Lower lobe of right lung (tissue), 2 donors: ENCODE results near the gene NPB. TPM values are rescaled to one million over a fixed set of nuclear protein-coding genes. Genes with fewer than 3 reads are reported as not detected.

Experiments
- ATAC-seq, 2 donors: fragments of 200-7000 bp; cut with Tn5 transposase; one replicate each; pipeline ENCODE4 v1.9.1; 2020 to 2022; ENCODE audit warnings: mild to moderate bottlenecking in 2 of 2, moderate library complexity in 2 of 2
- DNase-seq: peaks from one replicate; pipeline ENCODE4 v3.0.0-alpha.2; 2020
- H3K27ac ChIP-seq: fragments of 200-600 bp; one replicate; pipeline ENCODE4 v1.8.0; 2022
- H3K27me3 ChIP-seq: fragments of 200-600 bp; one replicate; pipeline ENCODE4 v1.8.0; 2022; ENCODE audit warnings: low read depth
- H3K36me3 ChIP-seq: fragments of 200-600 bp; one replicate; pipeline ENCODE4 v1.8.0; 2022; ENCODE audit warnings: mild to moderate bottlenecking
- H3K4me1 ChIP-seq: fragments of 200-600 bp; one replicate; pipeline ENCODE4 v1.8.0; 2022
- H3K4me3 ChIP-seq: fragments of 200-600 bp; one replicate; pipeline ENCODE4 v1.8.0; 2022; ENCODE audit warnings: mild to moderate bottlenecking
- H3K9me3 ChIP-seq: fragments of 200-600 bp; one replicate; pipeline ENCODE4 v1.8.0; 2022
- CTCF ChIP-seq: fragments of 200-600 bp; IDR thresholded peaks from one replicate; pipeline ENCODE4 v1.8.0; 2022; ENCODE audit warnings: antibody characterized with exemption, mild to moderate bottlenecking
- intact Hi-C: fragments of 100-400 bp; cut with DNase I; formaldehyde crosslinking; loops from one replicate; pipeline ENCODE4 v1.11.0; 2022
- total RNA-seq: library from RNA; stranded (reverse); fragmentation: NEBNext Ultra II Directional; extraction: Animal tissue kit (Norgen Biotek cat#: 25700); gene quantifications from one replicate; pipeline ENCODE4 v1.2.1, GENCODE V29; 2021
- donor health status: DM: no; HTN: yes; CAD: no; lungs with severe emphysema.

Gene NPB
- total RNA-seq, 1 donor from 2014 or later, result 0.71 TPM

- intact Hi-C loops, result no loop called here
Observed at GRCh38 chr17:81940538-81941483, 38.8 kb downstream of the NPB start.

DNA sequence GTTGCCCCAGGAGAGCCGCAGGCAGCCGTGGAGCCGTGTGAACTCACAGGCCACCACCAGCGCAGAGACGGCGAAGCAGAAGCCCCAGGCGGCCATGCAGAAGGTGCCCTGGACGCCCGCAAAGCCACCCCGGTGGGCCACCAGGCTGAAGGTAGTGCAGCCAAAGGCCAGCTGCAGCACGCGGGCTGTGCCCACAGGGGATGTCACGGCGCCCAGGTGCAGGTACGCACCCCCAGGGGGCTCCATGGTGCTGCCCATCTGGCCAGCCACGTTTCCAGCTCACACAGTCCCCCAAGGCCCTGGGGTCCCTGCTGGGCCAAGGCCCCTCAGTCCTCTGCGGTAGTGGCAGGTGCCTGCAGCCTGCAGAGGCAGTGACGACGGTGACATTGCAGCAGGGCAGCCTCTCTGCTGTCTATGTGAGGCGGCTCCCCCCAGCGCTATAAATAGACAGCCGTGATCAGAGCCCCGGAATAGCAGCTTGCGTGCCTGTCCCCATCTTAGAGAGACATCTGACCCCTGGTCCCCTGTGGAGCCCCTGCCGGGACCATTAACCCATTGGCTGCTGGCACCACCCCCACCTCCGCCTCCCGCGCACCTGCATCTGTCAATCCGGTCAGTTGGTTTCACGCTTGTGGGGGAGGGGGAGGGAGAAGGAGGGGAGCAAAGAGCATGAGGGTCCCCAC lies 39.6 kb downstream of the NPB start:
- ATAC-seq (no peak), DNase-seq (no peak)
- H3K4me3 ChIP-seq, result no peak overlapping the region
- H3K9me3 ChIP-seq, result no peaks in the 10 kb centered on the region
- H3K36me3 ChIP-seq, result no peaks in the 10 kb centered on the region
- H3K27ac ChIP-seq, result no peak overlapping the region
- H3K4me1 ChIP-seq, result no peaks in the 10 kb centered on the region
- intact Hi-C loops, result no loop called here
- no peak for TF ChIP-seq CTCF
- peaks cover 23% of the 10 kb centered on the region for H3K27me3 ChIP-seq

More at GRCh38 chr17:81940538-81941483, 38.8 kb downstream of the NPB start:
- no peak for TF ChIP-seq CTCF
- no peaks in the 10 kb centered on the region for H3K4me1 ChIP-seq
- H3K36me3 ChIP-seq, result no peaks in the 10 kb centered on the region
- no peak overlapping the region for H3K27ac ChIP-seq
- ATAC-seq (no peak), DNase-seq (no peak)
- H3K9me3 ChIP-seq, result no peaks in the 10 kb centered on the region
- H3K27me3 ChIP-seq, result peaks cover 24% of the 10 kb centered on the region
- H3K4me3 ChIP-seq, result no peak overlapping the region

GRCh38 chr17:81942167-81942553 lies 40.1 kb downstream of the NPB start:
- H3K9me3 ChIP-seq, result no peaks in the 10 kb centered on the region
- H3K27ac ChIP-seq, result no peak overlapping the region
- ATAC-seq, result no peak
- no peak for DNase-seq
- intact Hi-C loops, result no loop called here
- no peaks in the 10 kb centered on the region for H3K4me1 ChIP-seq
- TF ChIP-seq CTCF, result no peak
- H3K27me3 ChIP-seq, result peaks cover 20% of the 10 kb centered on the region
- no peaks in the 10 kb centered on the region for H3K36me3 ChIP-seq
- no peak overlapping the region for H3K4me3 ChIP-seq

DNA sequence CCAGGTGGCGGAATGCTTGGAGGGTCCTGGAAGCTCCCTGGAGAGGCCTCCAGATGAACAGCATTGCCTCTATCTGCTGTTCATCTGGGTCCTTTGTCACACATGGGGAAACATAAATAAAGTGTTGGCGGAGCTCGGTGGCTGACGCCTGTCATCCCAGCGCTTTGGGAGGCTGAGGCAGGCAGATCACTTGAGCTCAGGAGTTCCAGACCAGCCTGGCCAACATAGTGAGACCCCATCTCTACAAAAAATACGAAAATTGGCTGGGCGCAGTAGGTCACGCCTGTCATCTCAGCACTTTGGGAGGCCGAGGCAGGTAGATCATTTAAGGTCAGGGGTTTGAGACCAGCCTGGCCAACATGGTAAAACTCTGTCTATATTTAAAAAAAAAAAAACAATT lies 42.8 kb downstream of the NPB start:
- no peak for DNase-seq
- no peak for ATAC-seq
- Histone ChIP-seq H3K9me3 (no peaks in the 10 kb centered on the region), H3K27me3 (peaks cover 20% of the 10 kb centered on the region), H3K4me1 (no peaks in the 10 kb centered on the region), H3K36me3 (no peaks in the 10 kb centered on the region), H3K27ac (no peak overlapping the region), H3K4me3 (no peak overlapping the region)
- no peak for TF ChIP-seq CTCF
- intact Hi-C loops, result no loop called here

GRCh38 chr17:81947189-81947588 lies 45.2 kb downstream of the NPB start, which contains the start of gene MYADML2:
TSS of gene MYADML2 (minus strand) at chr17:81947233. CDS start at chr17:81941741, 5,492 bp downstream.
- ATAC-seq, result no peak
- Histone ChIP-seq H3K4me1 (no peaks in the 10 kb centered on the region), H3K9me3 (no peaks in the 10 kb centered on the region), H3K27ac (no peak within 1 kb of the TSS), H3K4me3 (no peak within 1 kb of the TSS), H3K36me3 (no peaks in the 10 kb centered on the region), H3K27me3 (peaks cover 11% of the 10 kb centered on the region)
- intact Hi-C loops, result no loop called here
- no peak for DNase-seq
- no peak for TF ChIP-seq CTCF
